ENCODE data around the gene CORO2B.

DNA sequence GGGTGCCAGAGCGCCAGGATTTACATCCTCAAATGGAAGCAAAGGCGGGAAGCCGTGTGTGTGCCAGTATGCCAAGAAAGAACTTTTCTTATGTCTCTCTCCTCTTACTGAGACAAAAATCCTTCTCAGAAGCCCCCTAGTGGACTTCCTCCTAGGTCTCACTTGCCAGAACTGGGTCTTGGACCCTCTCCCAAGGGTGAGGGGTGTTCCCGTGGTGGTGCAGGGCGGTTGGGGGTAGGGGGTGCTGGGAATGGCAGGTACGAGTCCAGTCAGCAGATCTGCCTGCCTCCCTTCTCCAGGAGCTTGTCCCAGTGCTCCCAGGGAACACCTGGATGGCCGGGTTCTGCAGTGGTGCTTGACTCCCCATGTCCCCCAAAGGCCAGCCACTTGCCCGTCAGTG is 52.0 kb downstream of the CORO2B start:
- TF ChIP-seq, protein P1, sequence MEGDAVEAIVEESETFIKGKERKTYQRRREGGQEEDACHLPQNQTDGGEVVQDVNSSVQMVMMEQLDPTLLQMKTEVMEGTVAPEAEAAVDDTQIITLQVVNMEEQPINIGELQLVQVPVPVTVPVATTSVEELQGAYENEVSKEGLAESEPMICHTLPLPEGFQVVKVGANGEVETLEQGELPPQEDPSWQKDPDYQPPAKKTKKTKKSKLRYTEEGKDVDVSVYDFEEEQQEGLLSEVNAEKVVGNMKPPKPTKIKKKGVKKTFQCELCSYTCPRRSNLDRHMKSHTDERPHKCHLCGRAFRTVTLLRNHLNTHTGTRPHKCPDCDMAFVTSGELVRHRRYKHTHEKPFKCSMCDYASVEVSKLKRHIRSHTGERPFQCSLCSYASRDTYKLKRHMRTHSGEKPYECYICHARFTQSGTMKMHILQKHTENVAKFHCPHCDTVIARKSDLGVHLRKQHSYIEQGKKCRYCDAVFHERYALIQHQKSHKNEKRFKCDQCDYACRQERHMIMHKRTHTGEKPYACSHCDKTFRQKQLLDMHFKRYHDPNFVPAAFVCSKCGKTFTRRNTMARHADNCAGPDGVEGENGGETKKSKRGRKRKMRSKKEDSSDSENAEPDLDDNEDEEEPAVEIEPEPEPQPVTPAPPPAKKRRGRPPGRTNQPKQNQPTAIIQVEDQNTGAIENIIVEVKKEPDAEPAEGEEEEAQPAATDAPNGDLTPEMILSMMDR (IDR thresholded peaks at IDR 0.05; ENCODE audit: insufficient read depth, low read length), result no peak
- no peak for TF ChIP-seq POLR2AphosphoS5 (IDR thresholded peaks at IDR 0.05; ENCODE audit: low read depth)
- TF ChIP-seq GABPA (IDR thresholded peaks at IDR 0.05; ENCODE audit: low read depth), result no peak
